Vagina (tissue), 2 donors: ENCODE results near the gene STEAP1B. TPM values are rescaled to one million over a fixed set of nuclear protein-coding genes. Genes with fewer than 3 reads are reported as not detected.
"Not testable (repeated sequence)": the region's sequence is repeated elsewhere in the genome, so short reads cannot be mapped to it uniquely, and the experiment has no call there.

Experiments used
- DNase-seq, 2 donors: peaks; one replicate each; pipeline ENCODE4 v3.0.0-alpha.2; 2017; ENCODE audit errors: extremely low spot score in 2 of 2
- H3K27ac ChIP-seq: fragments of 200-600 bp; sonication (generic); one replicate; pipeline ENCODE4 v1.5.1; 2019
- H3K27me3 ChIP-seq: fragments of 200-600 bp; sonication (generic); one replicate; pipeline ENCODE4 v1.5.1; 2019
- H3K36me3 ChIP-seq, 2 donors: fragments of 200-600 bp; sonication (generic); one replicate each; pipeline ENCODE4 v1.5.1; 2017 to 2019
- H3K4me1 ChIP-seq: fragments of 200-600 bp; sonication (generic); one replicate; pipeline ENCODE4 v1.5.1; 2019
- H3K4me3 ChIP-seq, 2 donors: fragments of 200-600 bp; sonication (generic); 1 replicate in 1 of 2; 2 replicates in 1 of 2; pipeline ENCODE4 v1.5.1; 2016 to 2019
- H3K9me3 ChIP-seq: fragments of 200-600 bp; sonication (generic); one replicate; pipeline ENCODE4 v1.5.1; 2019
- POLR2A ChIP-seq, 2 donors: fragments of 450-650 bp; IDR thresholded peaks; one replicate each; pipeline ENCODE4 v1.6.1; 2017; ENCODE audit warnings: antibody characterized with exemption in 2 of 2, mild to moderate bottlenecking in 2 of 2, moderate library complexity in 2 of 2
- POLR2AphosphoS5 ChIP-seq, 2 donors: sonication (generic); formaldehyde crosslinking; IDR thresholded peaks; one replicate each; pipeline ENCODE4 v1.9.0; 2017; ENCODE audit warnings: antibody characterized with exemption in 2 of 2, mild to moderate bottlenecking in 2 of 2, low read depth in 1 of 2; ENCODE audit not compliant: insufficient read depth in 1 of 2
- intact Hi-C: fragments of 100-400 bp; cut with DNase I; formaldehyde crosslinking; loops from one replicate; pipeline ENCODE4 v1.15.1; 2023
- total RNA-seq: library from RNA; depleted of rRNA; stranded (reverse); fragments of >200 nt; gene quantifications from one replicate; pipeline ENCODE4 v1.2.3, GENCODE V29; 2016
- TF ChIP-seq, protein P1 (sequence below), 3 experiments: fragments of 450-650 bp in 2 of 3; fragments of 200-600 bp in 1 of 3; sonication (generic) in 1 of 3; IDR thresholded peaks; one replicate each; pipeline ENCODE4 v1.5.1; 2017 to 2019; ENCODE audit warnings: antibody characterized with exemption in 3 of 3, mild to moderate bottlenecking in 2 of 3, moderate library complexity in 2 of 3

Gene STEAP1B
- total RNA-seq, 1 donor from 2014 or later: 8.8 TPM

DNA sequence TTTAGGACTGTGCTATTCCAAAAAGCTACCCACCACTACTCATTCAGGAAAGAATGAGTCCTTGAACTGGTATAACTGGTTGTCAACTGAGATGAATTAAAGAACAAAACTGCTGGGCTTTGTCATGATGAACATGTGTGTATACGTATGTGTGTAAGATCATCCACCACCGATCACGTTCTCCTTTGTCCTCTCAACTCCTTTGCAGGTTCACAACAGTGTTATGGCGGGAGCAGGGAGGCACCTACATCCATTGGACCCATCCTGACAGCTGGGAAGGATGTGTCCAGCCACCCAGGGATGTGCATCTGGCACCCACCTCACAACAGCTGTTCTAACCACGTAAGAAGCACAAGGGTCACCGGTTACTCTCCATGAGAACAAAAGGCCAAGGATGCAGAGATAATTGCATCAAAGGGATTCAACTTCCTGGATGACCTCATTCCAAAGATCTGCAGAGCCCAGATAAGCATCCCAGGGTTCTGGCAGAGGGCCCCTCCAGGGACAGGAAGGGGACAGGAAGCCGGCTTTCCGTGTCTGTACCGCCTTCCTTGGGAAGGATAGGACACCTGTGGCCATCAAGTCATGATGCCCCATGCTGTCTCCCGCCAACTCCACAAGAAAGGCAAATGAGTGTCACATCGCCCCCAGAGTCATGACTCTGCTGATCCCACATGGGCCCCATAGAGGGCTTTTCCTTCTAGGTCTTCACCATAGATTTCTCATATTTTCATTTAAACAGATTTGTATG lies 66.1 kb downstream of the STEAP1B start:
- Histone ChIP-seq H3K4me3 (no peak overlapping the region), H3K9me3 (no peaks in the 10 kb centered on the region), H3K27ac (peak overlapping the region; percentile 30), H3K27me3 (no peaks in the 10 kb centered on the region), H3K4me1 (peaks cover 7% of the 10 kb centered on the region), H3K36me3 (no peaks in the 10 kb centered on the region)
- DNase-seq: no peak
- no peak for TF ChIP-seq POLR2A (IDR thresholded peaks at IDR 0.05)
- TF ChIP-seq POLR2AphosphoS5 (IDR thresholded peaks at IDR 0.05; ENCODE audit: insufficient read depth in 1 of 2, low read depth in 1 of 2): peak in 1 of 2 donors; percentile 43
- intact Hi-C loops: no loop called here

DNA sequence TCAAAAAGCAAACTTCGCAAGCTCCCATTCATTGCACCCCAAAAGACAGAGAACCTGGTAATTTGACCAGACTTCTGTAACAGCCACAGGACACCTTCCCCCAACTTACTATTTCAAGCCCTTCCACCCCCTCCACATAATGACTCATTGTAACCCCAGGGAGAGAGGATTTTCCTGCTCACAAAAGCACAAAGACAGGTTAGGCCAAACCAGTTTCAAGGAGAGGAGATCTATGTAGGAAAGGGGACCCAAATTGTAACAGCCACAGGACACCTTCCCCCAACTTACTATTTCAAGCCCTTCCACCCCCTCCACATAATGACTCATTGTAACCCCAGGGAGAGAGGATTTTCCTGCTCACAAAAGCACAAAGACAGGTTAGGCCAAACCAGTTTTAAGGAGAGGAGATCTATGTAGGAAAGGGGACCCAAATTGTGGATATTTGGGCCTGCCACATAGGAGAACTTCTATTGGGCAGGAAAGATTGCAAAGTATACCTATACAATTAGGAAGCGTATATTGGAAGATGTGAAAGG lies 66.8 kb downstream of the STEAP1B start:
- peak overlapping the region; percentile 33 for H3K27ac ChIP-seq
- H3K4me1 ChIP-seq: not testable (repeated sequence)

DNA sequence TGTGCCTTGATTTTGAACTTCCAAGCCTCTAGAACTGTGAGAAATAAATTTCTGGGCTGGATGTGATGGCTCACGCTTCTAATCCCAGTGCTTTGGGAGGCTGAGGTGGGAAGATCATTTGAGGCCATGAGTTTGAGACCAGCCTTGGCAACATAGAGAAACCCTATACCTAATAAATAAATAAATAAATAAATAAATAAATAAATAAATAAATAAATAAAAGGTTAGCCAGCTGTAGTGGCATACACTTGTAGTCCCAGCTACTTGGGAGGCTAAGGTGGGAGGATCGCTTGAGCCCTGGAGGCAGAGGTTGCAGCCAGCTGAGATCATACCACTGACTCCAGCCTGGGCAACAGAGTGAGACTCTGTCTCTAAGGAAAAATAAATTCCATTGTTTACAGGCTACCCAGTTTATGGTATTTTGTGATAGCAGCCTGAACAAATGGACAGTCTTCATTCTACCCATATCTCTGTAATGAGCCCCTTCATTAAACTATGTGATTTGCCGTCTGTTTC lies 67.7 kb downstream of the STEAP1B start:
- Histone ChIP-seq H3K27ac (peak overlapping the region; percentile 33), H3K9me3 (no peaks in the 10 kb centered on the region), H3K4me3 (no peak overlapping the region), H3K4me1 (peaks cover 7% of the 10 kb centered on the region), H3K36me3 (no peaks in the 10 kb centered on the region), H3K27me3 (no peaks in the 10 kb centered on the region)
- DNase-seq: no peak
- intact Hi-C loops: no loop called here
- TF ChIP-seq, protein P1, sequence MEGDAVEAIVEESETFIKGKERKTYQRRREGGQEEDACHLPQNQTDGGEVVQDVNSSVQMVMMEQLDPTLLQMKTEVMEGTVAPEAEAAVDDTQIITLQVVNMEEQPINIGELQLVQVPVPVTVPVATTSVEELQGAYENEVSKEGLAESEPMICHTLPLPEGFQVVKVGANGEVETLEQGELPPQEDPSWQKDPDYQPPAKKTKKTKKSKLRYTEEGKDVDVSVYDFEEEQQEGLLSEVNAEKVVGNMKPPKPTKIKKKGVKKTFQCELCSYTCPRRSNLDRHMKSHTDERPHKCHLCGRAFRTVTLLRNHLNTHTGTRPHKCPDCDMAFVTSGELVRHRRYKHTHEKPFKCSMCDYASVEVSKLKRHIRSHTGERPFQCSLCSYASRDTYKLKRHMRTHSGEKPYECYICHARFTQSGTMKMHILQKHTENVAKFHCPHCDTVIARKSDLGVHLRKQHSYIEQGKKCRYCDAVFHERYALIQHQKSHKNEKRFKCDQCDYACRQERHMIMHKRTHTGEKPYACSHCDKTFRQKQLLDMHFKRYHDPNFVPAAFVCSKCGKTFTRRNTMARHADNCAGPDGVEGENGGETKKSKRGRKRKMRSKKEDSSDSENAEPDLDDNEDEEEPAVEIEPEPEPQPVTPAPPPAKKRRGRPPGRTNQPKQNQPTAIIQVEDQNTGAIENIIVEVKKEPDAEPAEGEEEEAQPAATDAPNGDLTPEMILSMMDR (IDR thresholded peaks at IDR 0.05): no peak
- TF ChIP-seq POLR2A (IDR thresholded peaks at IDR 0.05) (no peak), POLR2AphosphoS5 (IDR thresholded peaks at IDR 0.05; ENCODE audit: insufficient read depth in 1 of 2, low read depth in 1 of 2) (no peak)

More for the DNA sequence above, 66.8 kb downstream of the STEAP1B start:
- H3K36me3 ChIP-seq, DNase-seq, H3K27me3 ChIP-seq, H3K9me3 ChIP-seq, H3K4me3 ChIP-seq, intact Hi-C loops: not testable (repeated sequence)

DNA sequence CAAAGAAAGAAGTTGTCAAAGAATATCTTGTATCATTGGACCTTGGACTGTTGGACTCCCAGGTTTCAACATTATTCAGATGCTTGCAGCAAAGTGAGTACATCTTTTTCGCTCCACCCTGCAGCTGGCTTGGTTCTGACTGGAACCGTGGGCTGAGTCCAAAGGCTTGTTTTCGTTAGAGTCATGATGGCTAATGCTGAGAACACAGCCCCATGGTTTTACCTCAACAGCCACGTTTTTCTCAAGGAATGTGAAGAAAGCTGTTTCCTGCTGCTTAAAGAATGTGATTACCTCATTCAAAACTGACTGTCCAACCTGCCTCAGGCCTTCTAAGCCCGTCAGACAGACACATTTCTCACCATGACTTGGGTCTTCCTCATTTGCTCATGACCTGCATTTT lies 69.5 kb downstream of the STEAP1B start:
- Histone ChIP-seq H3K4me3 (no peak overlapping the region), H3K4me1 (peaks cover 7% of the 10 kb centered on the region), H3K9me3 (no peaks in the 10 kb centered on the region), H3K27me3 (no peaks in the 10 kb centered on the region), H3K36me3 (no peaks in the 10 kb centered on the region), H3K27ac (no peak overlapping the region)
- TF ChIP-seq, protein P1 (IDR thresholded peaks at IDR 0.05): no peak
- TF ChIP-seq POLR2AphosphoS5 (IDR thresholded peaks at IDR 0.05; ENCODE audit: insufficient read depth in 1 of 2, low read depth in 1 of 2): no peak
- no peak for TF ChIP-seq POLR2A (IDR thresholded peaks at IDR 0.05)
- DNase-seq: no peak
- intact Hi-C loops: no loop called here

DNA sequence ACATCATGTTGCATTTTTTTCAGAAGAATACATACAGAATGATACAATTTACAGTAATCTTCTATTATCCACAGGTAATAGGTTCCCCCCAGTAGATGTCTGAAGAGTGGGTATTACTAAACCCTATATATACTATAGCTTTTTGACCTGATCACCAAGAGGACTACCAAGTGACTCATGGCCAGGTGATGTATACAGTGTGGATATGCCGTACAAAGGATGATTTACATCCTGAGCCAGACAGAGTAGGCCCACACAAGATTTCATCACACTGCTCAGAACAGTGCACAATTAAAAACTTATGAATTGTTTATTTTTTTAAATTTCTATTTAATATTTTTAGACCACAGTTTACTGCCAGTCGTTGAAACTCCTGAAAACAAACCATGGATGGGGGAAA lies 70.6 kb downstream of the STEAP1B start:
- intact Hi-C loops: no loop called here
- no peak for TF ChIP-seq POLR2A (IDR thresholded peaks at IDR 0.05)
- TF ChIP-seq, protein P1 (IDR thresholded peaks at IDR 0.05): no peak
- no peak for TF ChIP-seq POLR2AphosphoS5 (IDR thresholded peaks at IDR 0.05; ENCODE audit: insufficient read depth in 1 of 2, low read depth in 1 of 2)
- Histone ChIP-seq H3K27ac (no peak overlapping the region), H3K9me3 (no peaks in the 10 kb centered on the region), H3K4me1 (peaks cover 7% of the 10 kb centered on the region), H3K4me3 (no peak overlapping the region), H3K36me3 (no peaks in the 10 kb centered on the region), H3K27me3 (no peaks in the 10 kb centered on the region)
- no peak for DNase-seq

DNA sequence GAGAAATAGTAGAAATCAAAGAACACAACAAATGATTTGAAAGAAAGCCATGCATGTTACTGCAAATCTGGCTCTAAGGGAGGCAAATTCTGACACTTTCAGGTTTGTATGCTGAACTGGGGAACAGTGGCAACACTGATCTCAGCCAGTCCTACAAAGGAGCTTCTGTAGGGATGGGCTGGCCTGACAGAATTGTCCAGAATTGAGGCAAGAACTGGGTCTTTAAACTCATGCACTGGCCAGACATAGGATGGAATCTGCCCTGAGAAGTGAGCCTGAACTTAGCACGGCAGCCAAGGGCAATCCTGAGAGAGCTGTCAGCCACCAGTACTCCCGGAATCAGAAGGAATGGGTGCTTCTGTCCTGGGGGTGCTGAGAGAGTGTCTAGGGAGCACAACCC lies 72.1 kb downstream of the STEAP1B start:
- H3K9me3 ChIP-seq: no peaks in the 10 kb centered on the region
- no peaks in the 10 kb centered on the region for H3K27me3 ChIP-seq
- no peak overlapping the region for H3K4me3 ChIP-seq
- intact Hi-C loops: no loop called here
- H3K36me3 ChIP-seq: no peaks in the 10 kb centered on the region
- no peaks in the 10 kb centered on the region for H3K4me1 ChIP-seq
- H3K27ac ChIP-seq: no peak overlapping the region
- DNase-seq: no peak
- TF ChIP-seq, protein P1 (IDR thresholded peaks at IDR 0.05): no peak
- TF ChIP-seq POLR2AphosphoS5 (IDR thresholded peaks at IDR 0.05; ENCODE audit: insufficient read depth in 1 of 2, low read depth in 1 of 2) (no peak), POLR2A (IDR thresholded peaks at IDR 0.05) (no peak)
